ENCODE measurements around the gene GLMP.

DNA sequence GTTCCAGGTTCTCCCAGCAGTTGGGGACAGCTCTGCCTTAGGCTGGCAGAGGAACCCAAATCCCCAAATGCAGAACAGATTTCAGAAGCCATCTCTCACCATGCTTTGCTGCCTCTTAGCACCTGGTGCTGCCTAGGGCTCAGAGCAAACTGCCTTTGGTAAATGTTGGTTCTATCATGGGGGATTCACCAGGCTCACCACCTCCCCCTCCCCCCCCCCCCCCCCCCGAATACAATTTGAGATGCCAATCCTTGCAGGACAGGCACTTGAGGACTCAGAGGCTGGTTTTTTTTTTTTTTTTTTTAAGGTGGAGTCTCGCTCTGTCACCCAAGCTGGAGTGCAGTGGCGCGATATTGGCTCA is 47.2 kb downstream of the GLMP start:
- TF ChIP-seq POLR2AphosphoS5 (IDR thresholded peaks at IDR 0.05; ENCODE audit: low read depth, low read length): no peak; the same call in 1 of the 2 replicates
- no peak for TF ChIP-seq POLR2A (IDR thresholded peaks at IDR 0.05; ENCODE audit: low read depth, low read length)
- no peak for TF ChIP-seq TAF1 (IDR thresholded peaks at IDR 0.05; ENCODE audit: low read depth, low read length)
- TF ChIP-seq SPI1 (IDR thresholded peaks at IDR 0.05; ENCODE audit: low read depth, low read length): no peak
- TF ChIP-seq POU2F2 (IDR thresholded peaks at IDR 0.05; ENCODE audit: low read depth, low read length): no peak
- no peak for TF ChIP-seq PAX5 (IDR thresholded peaks at IDR 0.05; ENCODE audit: insufficient read depth, low read length, severe bottlenecking)
